HCT116 (cell line): Measurements from ENCODE around the gene POLK.

Experiments used
- ATF3 ChIP-seq: IDR thresholded peaks from 2 replicates; pipeline ENCODE4 v1.6.1; 2012
- CTCF ChIP-seq, 3 experiments: fragments of 200-600 bp in 1 of 3; sonication (generic) in 1 of 3; IDR thresholded peaks in 2 of 3; conservative IDR thresholded peaks in 1 of 3; 2 replicates each; pipeline ENCODE4 v1.5.1; 2012 to 2017; ENCODE audit warnings: low read depth in 2 of 3, low read length in 2 of 3, antibody characterized with exemption in 1 of 3, borderline replicate concordance in 1 of 3, control low read depth in 1 of 3, mild to moderate bottlenecking in 1 of 3, mixed read lengths in 1 of 3, mixed run types in 1 of 3, moderate library complexity in 1 of 3; ENCODE audit not compliant: insufficient read depth in 1 of 3
- EGR1 ChIP-seq: IDR thresholded peaks from 2 replicates; pipeline ENCODE4 v1.6.1; 2012; ENCODE audit warnings: low read depth
- ELF1 ChIP-seq: IDR thresholded peaks from 2 replicates; pipeline ENCODE4 v1.6.1; 2012; ENCODE audit warnings: low read depth, borderline replicate concordance
- EZH2 ChIP-seq: fragments of 200-600 bp; sonication (generic); IDR thresholded peaks from 2 replicates; pipeline ENCODE4 v1.6.1; 2017; ENCODE audit warnings: antibody characterized with exemption, mixed run types
- EZH2phosphoT487 ChIP-seq: fragments of 200-600 bp; IDR thresholded peaks from 2 replicates; pipeline ENCODE4 v1.6.1; 2018; ENCODE audit warnings: antibody characterized with exemption, borderline replicate concordance
- JUND ChIP-seq: IDR thresholded peaks from 2 replicates; pipeline ENCODE4 v1.6.1; 2012
- MAX ChIP-seq: IDR thresholded peaks from 2 replicates; pipeline ENCODE4 v1.6.1; 2012
- POLR2A ChIP-seq: IDR thresholded peaks from 2 replicates; pipeline ENCODE4 v1.7.0; 2011; ENCODE audit warnings: borderline replicate concordance; ENCODE audit not compliant: insufficient read depth, insufficient read length; ENCODE audit errors: extremely low read depth
- POLR2AphosphoS5 ChIP-seq: IDR thresholded peaks from 2 replicates; pipeline ENCODE4 v1.6.1; 2011; ENCODE audit warnings: mild to moderate bottlenecking, low read depth, low read length, moderate library complexity
- YY1 ChIP-seq: IDR thresholded peaks from 2 replicates; pipeline ENCODE4 v1.6.1; 2011; ENCODE audit warnings: low read length, low read depth, moderate library complexity, mild to moderate bottlenecking; ENCODE audit not compliant: insufficient replicate concordance; ENCODE audit errors: extremely low read depth
- ZFX ChIP-seq: fragments of 450-650 bp; IDR thresholded peaks from 2 replicates; pipeline ENCODE4 v1.6.1; 2017
- ZNF274 ChIP-seq: fragments of 200-500 bp; sonication (Bioruptor generic); IDR thresholded peaks from 2 replicates; pipeline ENCODE4 v1.6.1; 2014; ENCODE audit warnings: mild to moderate bottlenecking, low read depth, low read length, inconsistent platforms

- TF ChIP-seq CTCF (IDR thresholded peaks at IDR 0.05 in 2 of 3, conservative IDR thresholded peaks at IDR 0.05 in 1 of 3; ENCODE audit: borderline replicate concordance in 1 of 3, insufficient read depth in 1 of 3, low read depth in 2 of 3, low read length in 2 of 3) (no peak), POLR2AphosphoS5 (no peak), POLR2A (no peak), EZH2phosphoT487 (no peak), ZNF274 (no peak), MAX (no peak), EGR1 (no peak), JUND (no peak), ELF1 (no peak), ATF3 (no peak), EZH2 (no peak), YY1 (no peak), ZFX (no peak)
These were observed 36.3 kb upstream of the POLK start for GRCh38 chr5:75475364-75475763.
